Mesendoderm (in vitro differentiated cells): ENCODE results near the gene RPP40.

ENCODE experiments used
- DNase-seq: peaks from one replicate; pipeline ENCODE4 v3.0.0; 2013
- H2AK5ac ChIP-seq: 2 replicates; pipeline ENCODE4 v1.6.1; 2013; ENCODE audit warnings: low read length, inconsistent platforms
- H2BK120ac ChIP-seq: 2 replicates; pipeline ENCODE4 v1.6.1; 2013; ENCODE audit warnings: low read depth, mild to moderate bottlenecking, low read length, moderate library complexity, mixed read lengths
- H2BK15ac ChIP-seq: replicated peaks from 2 replicates; pipeline ENCODE4 v1.6.1; 2013; ENCODE audit warnings: low read depth, mild to moderate bottlenecking, moderate library complexity
- H2BK5ac ChIP-seq: 2 replicates; pipeline ENCODE4 v1.6.1; 2013; ENCODE audit warnings: low read length, inconsistent platforms
- H3K18ac ChIP-seq: 2 replicates; pipeline ENCODE4 v1.6.1; 2013; ENCODE audit warnings: mild to moderate bottlenecking, low read length, mixed read lengths
- H3K23ac ChIP-seq: one replicate; pipeline ENCODE4 v1.6.1; 2013; ENCODE audit warnings: low read length
- H3K27ac ChIP-seq: 2 replicates; pipeline ENCODE4 v1.5.1; 2013; ENCODE audit warnings: low read depth, mild to moderate bottlenecking, inconsistent platforms, low read length, moderate library complexity
- H3K27me3 ChIP-seq: 2 replicates; pipeline ENCODE4 v1.6.1; 2013; ENCODE audit warnings: low read length, control low read depth, mild to moderate bottlenecking, inconsistent platforms; ENCODE audit not compliant: insufficient read depth, poor library complexity
- H3K36me3 ChIP-seq: 2 replicates; pipeline ENCODE4 v1.6.1; 2013; ENCODE audit warnings: low read length, inconsistent platforms; ENCODE audit not compliant: control insufficient read depth, insufficient read depth
- H3K4ac ChIP-seq: one replicate; pipeline ENCODE4 v1.6.1; 2013; ENCODE audit warnings: low read depth, mild to moderate bottlenecking, low read length, moderate library complexity
- H3K4me1 ChIP-seq: 2 replicates; pipeline ENCODE4 v1.6.1; 2013; ENCODE audit warnings: low read depth, low read length, inconsistent platforms; ENCODE audit not compliant: control insufficient read depth
- H3K4me2 ChIP-seq: 2 replicates; pipeline ENCODE4 v1.6.1; 2013; ENCODE audit warnings: low read length
- H3K4me3 ChIP-seq: 2 replicates; pipeline ENCODE4 v1.5.1; 2013; ENCODE audit warnings: mild to moderate bottlenecking, low read length
- H3K56ac ChIP-seq: one replicate; pipeline ENCODE4 v1.6.1; 2013; ENCODE audit warnings: low read length
- H3K79me1 ChIP-seq: 2 replicates; pipeline ENCODE4 v1.6.1; 2013; ENCODE audit warnings: low read length, inconsistent platforms
- H3K79me2 ChIP-seq: 2 replicates; pipeline ENCODE4 v1.6.1; 2013; ENCODE audit warnings: mild to moderate bottlenecking, low read length; ENCODE audit not compliant: control insufficient read depth, insufficient read depth
- H3K9ac ChIP-seq: 2 replicates; pipeline ENCODE4 v1.6.1; 2013; ENCODE audit warnings: low read length, inconsistent platforms
- H4K5ac ChIP-seq: one replicate; pipeline ENCODE4 v1.6.1; 2013; ENCODE audit warnings: low read length
- H4K8ac ChIP-seq: one replicate; pipeline ENCODE4 v1.6.1; 2013; ENCODE audit warnings: low read depth, mild to moderate bottlenecking, control low read depth, low read length, moderate library complexity
- WGBS: extraction: QIAGEN DNeasy Blood & Tissue Kit; methylation state at CpG from one replicate; pipeline ENCODE4 v1.1.7; 2013; ENCODE audit warnings: low lambda C conversion rate, missing lambda C conversion rate; ENCODE audit not compliant: insufficient coverage; ENCODE audit errors: extremely low coverage; 5-methylcytosine and 5-hydroxymethylcytosine counted together

Gene RPP40

GRCh38 chr6:4981761-4982160, 22.1 kb downstream of the RPP40 start:
- Histone ChIP-seq H3K4me1 (peaks cover 3% of the 10 kb centered on the region), H3K27me3 (no peaks in the 10 kb centered on the region), H4K8ac (no peak overlapping the region), H2BK5ac (no peak overlapping the region), H2BK15ac (no peak overlapping the region), H3K4me3 (no peak overlapping the region), H3K4ac (no peak overlapping the region), H3K79me1 (no peaks in the 10 kb centered on the region), H3K27ac (no peak overlapping the region), H2BK120ac (no peak overlapping the region), H4K5ac (no peak overlapping the region), H3K23ac (no peak overlapping the region), H3K79me2 (no peaks in the 10 kb centered on the region), H3K18ac (no peak overlapping the region), H3K56ac (no peak overlapping the region), H3K36me3 (no peaks in the 10 kb centered on the region), H2AK5ac (no peak overlapping the region), H3K4me2 (no peak overlapping the region), H3K9ac (no peak overlapping the region)
- WGBS = no CpG with 5 or more reads among the region's 6 CpGs
- peak; percentile 22 for DNase-seq

GRCh38 chr6:4979426-4979825, 24.4 kb downstream of the RPP40 start:
- Histone ChIP-seq H3K79me2 (no peaks in the 10 kb centered on the region), H4K8ac (no peak overlapping the region), H3K27me3 (no peaks in the 10 kb centered on the region), H2BK5ac (no peak overlapping the region), H3K18ac (no peak overlapping the region), H3K4ac (no peak overlapping the region), H3K23ac (no peak overlapping the region), H3K79me1 (no peaks in the 10 kb centered on the region), H3K36me3 (no peaks in the 10 kb centered on the region), H3K4me3 (no peak overlapping the region), H3K9ac (no peak overlapping the region), H3K4me2 (no peak overlapping the region), H4K5ac (no peak overlapping the region), H3K4me1 (no peaks in the 10 kb centered on the region), H2AK5ac (no peak overlapping the region), H2BK15ac (no peak overlapping the region), H3K27ac (no peak overlapping the region), H3K56ac (no peak overlapping the region), H2BK120ac (no peak overlapping the region)
- DNase-seq = no peak
- no CpG with 5 or more reads among the region's 3 CpGs for WGBS

GRCh38 chr6:4977468-4977867, 26.4 kb downstream of the RPP40 start:
- Histone ChIP-seq H3K27me3 (no peaks in the 10 kb centered on the region), H3K27ac (no peak overlapping the region), H3K4me1 (no peaks in the 10 kb centered on the region), H3K79me1 (no peaks in the 10 kb centered on the region), H3K56ac (no peak overlapping the region), H3K36me3 (no peaks in the 10 kb centered on the region), H4K5ac (no peak overlapping the region), H3K4me3 (no peak overlapping the region), H2BK15ac (no peak overlapping the region), H2AK5ac (no peak overlapping the region), H3K9ac (no peak overlapping the region), H3K4me2 (no peak overlapping the region), H3K4ac (no peak overlapping the region), H2BK5ac (no peak overlapping the region), H3K18ac (no peak overlapping the region), H4K8ac (no peak overlapping the region), H3K79me2 (no peaks in the 10 kb centered on the region), H3K23ac (no peak overlapping the region), H2BK120ac (no peak overlapping the region)
- WGBS = no CpG with 5 or more reads among the region's 5 CpGs
- DNase-seq = no peak

- Histone ChIP-seq H3K18ac (no peak overlapping the region), H3K79me1 (no peaks in the 10 kb centered on the region), H3K36me3 (no peaks in the 10 kb centered on the region), H2BK5ac (no peak overlapping the region), H3K4ac (no peak overlapping the region), H3K4me3 (no peak overlapping the region), H3K23ac (no peak overlapping the region), H3K27ac (no peak overlapping the region), H3K4me1 (no peaks in the 10 kb centered on the region), H2AK5ac (no peak overlapping the region), H3K27me3 (no peaks in the 10 kb centered on the region), H3K79me2 (no peaks in the 10 kb centered on the region), H3K9ac (no peak overlapping the region), H2BK15ac (no peak overlapping the region), H4K8ac (no peak overlapping the region), H3K56ac (no peak overlapping the region), H3K4me2 (no peak overlapping the region), H4K5ac (no peak overlapping the region), H2BK120ac (no peak overlapping the region)
- no CpG with 5 or more reads among the region's 3 CpGs for WGBS
- DNase-seq = no peak
These were observed 28.3 kb downstream of the RPP40 start for GRCh38 chr6:4975506-4975905.

GRCh38 chr6:4974962-4975361, 28.9 kb downstream of the RPP40 start:
- Histone ChIP-seq H2AK5ac (no peak overlapping the region), H3K9ac (no peak overlapping the region), H2BK5ac (no peak overlapping the region), H3K23ac (no peak overlapping the region), H3K27me3 (no peaks in the 10 kb centered on the region), H2BK120ac (no peak overlapping the region), H3K4ac (no peak overlapping the region), H3K79me1 (no peaks in the 10 kb centered on the region), H4K5ac (no peak overlapping the region), H3K18ac (no peak overlapping the region), H3K4me2 (no peak overlapping the region), H3K4me1 (no peaks in the 10 kb centered on the region), H3K36me3 (no peaks in the 10 kb centered on the region), H3K4me3 (no peak overlapping the region), H4K8ac (no peak overlapping the region), H3K56ac (no peak overlapping the region), H2BK15ac (no peak overlapping the region), H3K27ac (no peak overlapping the region), H3K79me2 (no peaks in the 10 kb centered on the region)
- no peak for DNase-seq
- WGBS = no CpG with 5 or more reads among the region's 8 CpGs

- peak; percentile 82 for DNase-seq
- Histone ChIP-seq H3K9ac (no peak overlapping the region), H3K27ac (no peak overlapping the region), H3K4me2 (no peak overlapping the region), H4K5ac (no peak overlapping the region), H2BK120ac (no peak overlapping the region), H4K8ac (no peak overlapping the region), H3K18ac (no peak overlapping the region), H3K4ac (no peak overlapping the region), H3K4me3 (no peak overlapping the region), H3K4me1 (no peaks in the 10 kb centered on the region), H3K79me2 (no peaks in the 10 kb centered on the region), H2BK15ac (no peak overlapping the region), H3K56ac (peak overlapping the region; percentile 31), H3K23ac (no peak overlapping the region), H3K27me3 (no peaks in the 10 kb centered on the region), H2AK5ac (no peak overlapping the region), H2BK5ac (no peak overlapping the region), H3K36me3 (no peaks in the 10 kb centered on the region), H3K79me1 (no peaks in the 10 kb centered on the region)
- WGBS = no CpG with 5 or more reads among the region's 14 CpGs
These were observed 29.7 kb downstream of the RPP40 start for GRCh38 chr6:4973982-4974745.
